Testis (tissue), 2 donors: ENCODE data around the gene EIF5AL1.

Experiments used
- POLR2A ChIP-seq: fragments of 450-650 bp; IDR thresholded peaks from one replicate; pipeline ENCODE4 v1.6.1; 2017; ENCODE audit warnings: antibody characterized with exemption, mild to moderate bottlenecking, moderate library complexity
- TF ChIP-seq, protein P1 (sequence below), 3 experiments: fragments of 450-650 bp in 2 of 3; fragments of 200-600 bp in 1 of 3; sonication (generic) in 1 of 3; IDR thresholded peaks; one replicate each; pipeline ENCODE4 v1.5.1; 2016 to 2019; ENCODE audit warnings: antibody characterized with exemption in 3 of 3, mild to moderate bottlenecking in 2 of 3, moderate library complexity in 1 of 3

DNA sequence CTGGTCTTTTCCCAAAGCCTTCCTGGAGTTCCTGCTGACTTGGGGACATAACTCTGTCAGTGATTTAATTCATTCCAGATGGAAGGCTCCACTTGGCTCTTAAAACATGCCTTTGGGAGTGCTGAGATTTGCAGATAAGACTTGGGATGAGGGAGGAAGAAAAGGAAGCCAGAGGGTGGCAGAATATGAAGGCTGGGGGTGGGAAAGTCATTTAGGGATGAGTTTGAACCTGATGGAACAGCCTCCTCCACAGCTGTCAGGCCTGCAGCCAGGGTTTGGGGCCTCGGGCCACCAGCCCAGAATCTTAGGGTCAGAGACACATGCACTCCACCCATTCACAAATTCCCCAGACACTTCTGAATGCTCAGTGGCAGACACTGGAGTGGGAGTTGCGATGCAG lies 28.4 kb upstream of the EIF5AL1 start:
- TF ChIP-seq, protein P1, sequence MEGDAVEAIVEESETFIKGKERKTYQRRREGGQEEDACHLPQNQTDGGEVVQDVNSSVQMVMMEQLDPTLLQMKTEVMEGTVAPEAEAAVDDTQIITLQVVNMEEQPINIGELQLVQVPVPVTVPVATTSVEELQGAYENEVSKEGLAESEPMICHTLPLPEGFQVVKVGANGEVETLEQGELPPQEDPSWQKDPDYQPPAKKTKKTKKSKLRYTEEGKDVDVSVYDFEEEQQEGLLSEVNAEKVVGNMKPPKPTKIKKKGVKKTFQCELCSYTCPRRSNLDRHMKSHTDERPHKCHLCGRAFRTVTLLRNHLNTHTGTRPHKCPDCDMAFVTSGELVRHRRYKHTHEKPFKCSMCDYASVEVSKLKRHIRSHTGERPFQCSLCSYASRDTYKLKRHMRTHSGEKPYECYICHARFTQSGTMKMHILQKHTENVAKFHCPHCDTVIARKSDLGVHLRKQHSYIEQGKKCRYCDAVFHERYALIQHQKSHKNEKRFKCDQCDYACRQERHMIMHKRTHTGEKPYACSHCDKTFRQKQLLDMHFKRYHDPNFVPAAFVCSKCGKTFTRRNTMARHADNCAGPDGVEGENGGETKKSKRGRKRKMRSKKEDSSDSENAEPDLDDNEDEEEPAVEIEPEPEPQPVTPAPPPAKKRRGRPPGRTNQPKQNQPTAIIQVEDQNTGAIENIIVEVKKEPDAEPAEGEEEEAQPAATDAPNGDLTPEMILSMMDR (IDR thresholded peaks at IDR 0.05): no peak
- no peak for TF ChIP-seq POLR2A
